SK-N-SH (cell line): ENCODE data around the gene PDE4D. TPM values are rescaled to one million over a fixed set of nuclear protein-coding genes. Genes with fewer than 3 reads are reported as not detected.

Experiments used
- CTCF ChIA-PET: fragments of 300-600, 350-600 bp; formaldehyde crosslinking; extraction: SDS; loops from one replicate; lab custom pipeline; 2021; lab: Yijun Ruan, JAX
- POLR2A ChIA-PET: fragments of 350-600 bp; sonication (Branson Sonifier 250); formaldehyde crosslinking; extraction: SDS; loops from one replicate; lab custom pipeline; 2020; ENCODE audit warnings: antibody characterized with exemption, inconsistent platforms; lab: Yijun Ruan, JAX
- DNase-seq: peaks from one replicate; pipeline ENCODE4 v3.0.0; 2012
- H2AFZ ChIP-seq: fragments of 200-600 bp; sonication (generic); 2 replicates; pipeline ENCODE4 v1.8.1; 2016; ENCODE audit warnings: antibody characterized with exemption, mild to moderate bottlenecking, low read depth
- H3F3A ChIP-seq: fragments of 200-600 bp; sonication (generic); replicated peaks from 2 replicates; pipeline ENCODE3; 2016; ENCODE audit warnings: antibody characterized with exemption, mild to moderate bottlenecking; ENCODE audit not compliant: insufficient read depth
- H3K27ac ChIP-seq, 2 experiments: fragments of 200-500 bp in 1 of 2; fragments of 200-600 bp in 1 of 2; sonication (Bioruptor generic) in 1 of 2; sonication (generic), shearing (Covaris generic) in 1 of 2; 2 replicates each; pipeline versions ENCODE4 v1.5.1 to v1.6.1; 2014 to 2016; ENCODE audit warnings: low read depth in 2 of 2, inconsistent platforms in 1 of 2, low read length in 1 of 2, mild to moderate bottlenecking in 1 of 2, mixed read lengths in 1 of 2
- H3K27me3 ChIP-seq: fragments of 200-600 bp; sonication (generic), shearing (Covaris generic); 2 replicates; pipeline ENCODE4 v1.6.1; 2016; ENCODE audit warnings: mixed run types; ENCODE audit not compliant: insufficient read depth
- H3K36me3 ChIP-seq, 2 experiments: fragments of 200-500 bp in 1 of 2; fragments of 200-600 bp in 1 of 2; sonication (Bioruptor generic) in 1 of 2; sonication (generic) in 1 of 2; replicated peaks in 1 of 2; 2 replicates each; pipeline versions ENCODE3 to v1.5.1; 2014 to 2016; ENCODE audit warnings: low read length in 1 of 2, mild to moderate bottlenecking in 1 of 2; ENCODE audit not compliant: insufficient read depth in 2 of 2, control insufficient read depth in 1 of 2
- H3K4me1 ChIP-seq, 2 experiments: fragments of 200-500 bp in 1 of 2; fragments of 200-600 bp in 1 of 2; sonication (Bioruptor generic) in 1 of 2; sonication (generic), shearing (Covaris generic) in 1 of 2; 2 replicates each; pipeline versions ENCODE4 v1.5.1 to v1.6.1; 2014 to 2016; ENCODE audit warnings: low read depth in 1 of 2, low read length in 1 of 2, mixed run types in 1 of 2; ENCODE audit not compliant: insufficient read depth in 2 of 2, control insufficient read depth in 1 of 2
- H3K4me2 ChIP-seq: fragments of 200-600 bp; sonication (generic), shearing (Covaris generic); 2 replicates; pipeline ENCODE4 v1.6.1; 2017; ENCODE audit warnings: mixed run types
- H3K4me3 ChIP-seq, 2 experiments: fragments of 200-500 bp in 1 of 2; fragments of 200-600 bp in 1 of 2; sonication (Bioruptor generic) in 1 of 2; sonication (generic), shearing (Covaris generic) in 1 of 2; 2 replicates each; pipeline versions ENCODE4 v1.5.1 to v1.8.1; 2014 to 2016; ENCODE audit warnings: low read depth in 2 of 2, inconsistent platforms in 1 of 2, low read length in 1 of 2, mild to moderate bottlenecking in 1 of 2, mixed read lengths in 1 of 2, moderate library complexity in 1 of 2
- H3K79me2 ChIP-seq: fragments of 200-600 bp; sonication (generic); 2 replicates; pipeline ENCODE4 v1.8.1; 2017; ENCODE audit warnings: mild to moderate bottlenecking; ENCODE audit not compliant: insufficient read depth
- H3K9ac ChIP-seq: fragments of 200-600 bp; sonication (generic); 2 replicates; pipeline ENCODE4 v1.6.1; 2017; ENCODE audit warnings: mixed run types
- H3K9me2 ChIP-seq: fragments of 200-600 bp; sonication (generic); 2 replicates; pipeline ENCODE4 v1.6.1; 2017; ENCODE audit warnings: mixed run types
- H3K9me3 ChIP-seq: fragments of 200-600 bp; sonication (generic); 2 replicates; pipeline ENCODE4 v1.6.1; 2017; ENCODE audit warnings: mixed run types, mild to moderate bottlenecking, moderate library complexity
- H4K20me1 ChIP-seq: fragments of 200-600 bp; sonication (generic); 2 replicates; pipeline ENCODE4 v1.6.1; 2017; ENCODE audit warnings: mild to moderate bottlenecking, mixed run types; ENCODE audit not compliant: insufficient read depth
- ELF1 ChIP-seq: IDR thresholded peaks from 2 replicates; pipeline ENCODE4 v1.4.0; 2012
- FOSL2 ChIP-seq: IDR thresholded peaks from 2 replicates; pipeline ENCODE4 v1.4.0; 2012; ENCODE audit warnings: low read depth, mild to moderate bottlenecking, moderate library complexity, borderline replicate concordance
- FOXJ3 ChIP-seq: sonication (generic); formaldehyde crosslinking; IDR thresholded peaks from 2 replicates; pipeline ENCODE4 v1.5.1; 2020; ENCODE audit warnings: mild to moderate bottlenecking, missing genetic modification reagents
- JUND ChIP-seq: IDR thresholded peaks from 2 replicates; pipeline ENCODE4 v1.4.0; 2012
- MXI1 ChIP-seq: IDR thresholded peaks from 2 replicates; pipeline ENCODE4 v1.6.1; 2012; ENCODE audit warnings: mild to moderate bottlenecking, low read depth, low read length, improper control_type of control experiment
- POLR2AphosphoS5 ChIP-seq: IDR thresholded peaks from 2 replicates; pipeline ENCODE4 v1.6.1; 2012; ENCODE audit warnings: low read depth, low read length
- RAD21 ChIP-seq: IDR thresholded peaks from 2 replicates; pipeline ENCODE4 v1.6.1; 2012; ENCODE audit warnings: mild to moderate bottlenecking, low read length
- RCOR1 ChIP-seq: fragments of 150-350 bp; IDR thresholded peaks from 2 replicates; pipeline ENCODE4 v1.6.1; 2017; ENCODE audit warnings: antibody characterized with exemption, low read length
- RFX5 ChIP-seq: IDR thresholded peaks from 2 replicates; pipeline ENCODE4 v1.6.1; 2012; ENCODE audit warnings: mild to moderate bottlenecking, improper control_type of control experiment, low read length
- SMC3 ChIP-seq: IDR thresholded peaks from 2 replicates; pipeline ENCODE4 v1.6.1; 2012; ENCODE audit warnings: low read depth, low read length, improper control_type of control experiment
- WGBS: methylation state at CpG from one replicate; pipeline ENCODE4 v1.1.6; 2017; ENCODE audit warnings: low lambda C conversion rate; 5-methylcytosine and 5-hydroxymethylcytosine counted together
- polyA plus RNA-seq, 3 experiments: library from polyadenylated mRNA; depleted of rRNA; stranded (reverse); fragments of >200 nt; gene quantifications; 2 replicates each; pipeline ENCODE4 v1.2.3, GENCODE V29; 2012
- TF ChIP-seq, protein P1 (sequence below): IDR thresholded peaks from 2 replicates; pipeline ENCODE4 v1.4.0; 2012; ENCODE audit warnings: low read depth, borderline replicate concordance
- TF ChIP-seq, protein P2 (sequence below): IDR thresholded peaks from 2 replicates; pipeline ENCODE4 v1.6.1; 2012; ENCODE audit warnings: mild to moderate bottlenecking, low read depth, low read length, moderate library complexity
- TF ChIP-seq, protein P3 (sequence below): fragments of 150-350 bp; IDR thresholded peaks from 2 replicates; pipeline ENCODE4 v1.6.1; 2017; ENCODE audit warnings: antibody characterized with exemption, low read length, low read depth, borderline replicate concordance
- TF ChIP-seq, protein P4 (sequence below): IDR thresholded peaks from 2 replicates; pipeline ENCODE4 v1.4.0; 2012; ENCODE audit warnings: low read depth

Gene PDE4D
- polyA plus RNA-seq, 1 of the 3 experiments (the other 2 are of a cell fraction): 2.4 TPM

DNA sequence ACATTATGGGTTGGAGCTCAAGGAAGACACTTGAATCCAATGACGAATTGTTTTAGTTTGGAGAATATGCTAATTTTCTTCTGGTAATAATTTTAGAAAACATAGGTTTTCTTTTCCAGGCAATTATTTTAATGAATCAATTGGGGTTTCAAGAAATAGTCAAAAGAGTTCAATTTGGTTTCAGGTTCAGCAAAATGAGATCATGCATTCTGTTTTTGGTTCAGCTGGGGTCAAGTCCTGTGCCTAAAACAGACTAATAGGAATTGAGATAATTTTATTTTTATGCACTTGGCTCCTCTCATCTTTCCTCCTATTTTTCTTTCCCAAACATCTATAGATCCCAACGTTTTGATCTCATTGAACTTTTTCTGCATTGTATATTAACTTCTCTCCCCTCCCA, 713.8 kb downstream of the PDE4D start:
- no peaks in the 10 kb centered on the region for H3K9me2 ChIP-seq
- no peaks in the 10 kb centered on the region for H3K27me3 ChIP-seq
- H4K20me1 ChIP-seq: no peaks in the 10 kb centered on the region
- CTCF ChIA-PET: interaction anchor here (0.9 to 9.0 kb wide), 9 partner anchors 7 to 309 kb away, joined by 3 to 76 read pairs (median 7); no protein-coding TSS in a partner anchor
- peaks cover 0 to 5% of the 10 kb centered on the region in 2 experiments; a peak in 1 of 4 replicates for H3K4me1 ChIP-seq
- 60% methylated on average over 2 of the region's 2 CpGs for WGBS
- POLR2A ChIA-PET: no interaction called here
- H3K4me3 ChIP-seq: no peak overlapping the region
- TF ChIP-seq ELF1 (no peak), POLR2AphosphoS5 (no peak), MXI1 (no peak), JUND (no peak), FOSL2 (no peak), RCOR1 (no peak), SMC3 (no peak), RAD21 (no peak), RFX5 (no peak), FOXJ3 (CRISPR knock-in tag) (no peak)
- TF ChIP-seq, protein P1, sequence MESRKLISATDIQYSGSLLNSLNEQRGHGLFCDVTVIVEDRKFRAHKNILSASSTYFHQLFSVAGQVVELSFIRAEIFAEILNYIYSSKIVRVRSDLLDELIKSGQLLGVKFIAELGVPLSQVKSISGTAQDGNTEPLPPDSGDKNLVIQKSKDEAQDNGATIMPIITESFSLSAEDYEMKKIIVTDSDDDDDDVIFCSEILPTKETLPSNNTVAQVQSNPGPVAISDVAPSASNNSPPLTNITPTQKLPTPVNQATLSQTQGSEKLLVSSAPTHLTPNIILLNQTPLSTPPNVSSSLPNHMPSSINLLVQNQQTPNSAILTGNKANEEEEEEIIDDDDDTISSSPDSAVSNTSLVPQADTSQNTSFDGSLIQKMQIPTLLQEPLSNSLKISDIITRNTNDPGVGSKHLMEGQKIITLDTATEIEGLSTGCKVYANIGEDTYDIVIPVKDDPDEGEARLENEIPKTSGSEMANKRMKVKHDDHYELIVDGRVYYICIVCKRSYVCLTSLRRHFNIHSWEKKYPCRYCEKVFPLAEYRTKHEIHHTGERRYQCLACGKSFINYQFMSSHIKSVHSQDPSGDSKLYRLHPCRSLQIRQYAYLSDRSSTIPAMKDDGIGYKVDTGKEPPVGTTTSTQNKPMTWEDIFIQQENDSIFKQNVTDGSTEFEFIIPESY: no peak
- TF ChIP-seq, protein P2, sequence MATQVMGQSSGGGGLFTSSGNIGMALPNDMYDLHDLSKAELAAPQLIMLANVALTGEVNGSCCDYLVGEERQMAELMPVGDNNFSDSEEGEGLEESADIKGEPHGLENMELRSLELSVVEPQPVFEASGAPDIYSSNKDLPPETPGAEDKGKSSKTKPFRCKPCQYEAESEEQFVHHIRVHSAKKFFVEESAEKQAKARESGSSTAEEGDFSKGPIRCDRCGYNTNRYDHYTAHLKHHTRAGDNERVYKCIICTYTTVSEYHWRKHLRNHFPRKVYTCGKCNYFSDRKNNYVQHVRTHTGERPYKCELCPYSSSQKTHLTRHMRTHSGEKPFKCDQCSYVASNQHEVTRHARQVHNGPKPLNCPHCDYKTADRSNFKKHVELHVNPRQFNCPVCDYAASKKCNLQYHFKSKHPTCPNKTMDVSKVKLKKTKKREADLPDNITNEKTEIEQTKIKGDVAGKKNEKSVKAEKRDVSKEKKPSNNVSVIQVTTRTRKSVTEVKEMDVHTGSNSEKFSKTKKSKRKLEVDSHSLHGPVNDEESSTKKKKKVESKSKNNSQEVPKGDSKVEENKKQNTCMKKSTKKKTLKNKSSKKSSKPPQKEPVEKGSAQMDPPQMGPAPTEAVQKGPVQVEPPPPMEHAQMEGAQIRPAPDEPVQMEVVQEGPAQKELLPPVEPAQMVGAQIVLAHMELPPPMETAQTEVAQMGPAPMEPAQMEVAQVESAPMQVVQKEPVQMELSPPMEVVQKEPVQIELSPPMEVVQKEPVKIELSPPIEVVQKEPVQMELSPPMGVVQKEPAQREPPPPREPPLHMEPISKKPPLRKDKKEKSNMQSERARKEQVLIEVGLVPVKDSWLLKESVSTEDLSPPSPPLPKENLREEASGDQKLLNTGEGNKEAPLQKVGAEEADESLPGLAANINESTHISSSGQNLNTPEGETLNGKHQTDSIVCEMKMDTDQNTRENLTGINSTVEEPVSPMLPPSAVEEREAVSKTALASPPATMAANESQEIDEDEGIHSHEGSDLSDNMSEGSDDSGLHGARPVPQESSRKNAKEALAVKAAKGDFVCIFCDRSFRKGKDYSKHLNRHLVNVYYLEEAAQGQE: no peak
- TF ChIP-seq, protein P3, sequence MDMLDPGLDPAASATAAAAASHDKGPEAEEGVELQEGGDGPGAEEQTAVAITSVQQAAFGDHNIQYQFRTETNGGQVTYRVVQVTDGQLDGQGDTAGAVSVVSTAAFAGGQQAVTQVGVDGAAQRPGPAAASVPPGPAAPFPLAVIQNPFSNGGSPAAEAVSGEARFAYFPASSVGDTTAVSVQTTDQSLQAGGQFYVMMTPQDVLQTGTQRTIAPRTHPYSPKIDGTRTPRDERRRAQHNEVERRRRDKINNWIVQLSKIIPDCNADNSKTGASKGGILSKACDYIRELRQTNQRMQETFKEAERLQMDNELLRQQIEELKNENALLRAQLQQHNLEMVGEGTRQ: no peak
- TF ChIP-seq, protein P4, sequence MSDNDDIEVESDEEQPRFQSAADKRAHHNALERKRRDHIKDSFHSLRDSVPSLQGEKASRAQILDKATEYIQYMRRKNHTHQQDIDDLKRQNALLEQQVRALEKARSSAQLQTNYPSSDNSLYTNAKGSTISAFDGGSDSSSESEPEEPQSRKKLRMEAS: no peak
- TF ChIP-seq, all 33 proteins: peak for 0
- H3K9ac ChIP-seq: no peak overlapping the region
- H3K79me2 ChIP-seq: no peaks in the 10 kb centered on the region
- H3K9me3 ChIP-seq: no peaks in the 10 kb centered on the region
- H3F3A ChIP-seq: no peaks in the 10 kb centered on the region
- no peak overlapping the region for H3K4me2 ChIP-seq
- no peak overlapping the region for H3K27ac ChIP-seq
- no peaks in the 10 kb centered on the region for H3K36me3 ChIP-seq
- no peak overlapping the region for H2AFZ ChIP-seq
- DNase-seq: no peak
